HCT116 (cell line): ENCODE data around the gene KRTAP5-5.

Experiments used
- POLR2AphosphoS5 ChIP-seq: IDR thresholded peaks from 2 replicates; pipeline ENCODE4 v1.6.1; 2011; ENCODE audit warnings: mild to moderate bottlenecking, low read depth, low read length, moderate library complexity
- ZNF274 ChIP-seq: fragments of 200-500 bp; sonication (Bioruptor generic); IDR thresholded peaks from 2 replicates; pipeline ENCODE4 v1.6.1; 2014; ENCODE audit warnings: mild to moderate bottlenecking, low read depth, low read length, inconsistent platforms
- TF ChIP-seq, protein P1 (sequence below), 3 experiments: fragments of 200-600 bp in 1 of 3; sonication (generic) in 1 of 3; IDR thresholded peaks in 2 of 3; conservative IDR thresholded peaks in 1 of 3; 2 replicates each; pipeline ENCODE4 v1.5.1; 2012 to 2017; ENCODE audit warnings: low read depth in 2 of 3, low read length in 2 of 3, antibody characterized with exemption in 1 of 3, borderline replicate concordance in 1 of 3, control low read depth in 1 of 3, mild to moderate bottlenecking in 1 of 3, mixed read lengths in 1 of 3, mixed run types in 1 of 3, moderate library complexity in 1 of 3; ENCODE audit not compliant: insufficient read depth in 1 of 3

- TF ChIP-seq, protein P1, sequence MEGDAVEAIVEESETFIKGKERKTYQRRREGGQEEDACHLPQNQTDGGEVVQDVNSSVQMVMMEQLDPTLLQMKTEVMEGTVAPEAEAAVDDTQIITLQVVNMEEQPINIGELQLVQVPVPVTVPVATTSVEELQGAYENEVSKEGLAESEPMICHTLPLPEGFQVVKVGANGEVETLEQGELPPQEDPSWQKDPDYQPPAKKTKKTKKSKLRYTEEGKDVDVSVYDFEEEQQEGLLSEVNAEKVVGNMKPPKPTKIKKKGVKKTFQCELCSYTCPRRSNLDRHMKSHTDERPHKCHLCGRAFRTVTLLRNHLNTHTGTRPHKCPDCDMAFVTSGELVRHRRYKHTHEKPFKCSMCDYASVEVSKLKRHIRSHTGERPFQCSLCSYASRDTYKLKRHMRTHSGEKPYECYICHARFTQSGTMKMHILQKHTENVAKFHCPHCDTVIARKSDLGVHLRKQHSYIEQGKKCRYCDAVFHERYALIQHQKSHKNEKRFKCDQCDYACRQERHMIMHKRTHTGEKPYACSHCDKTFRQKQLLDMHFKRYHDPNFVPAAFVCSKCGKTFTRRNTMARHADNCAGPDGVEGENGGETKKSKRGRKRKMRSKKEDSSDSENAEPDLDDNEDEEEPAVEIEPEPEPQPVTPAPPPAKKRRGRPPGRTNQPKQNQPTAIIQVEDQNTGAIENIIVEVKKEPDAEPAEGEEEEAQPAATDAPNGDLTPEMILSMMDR (IDR thresholded peaks at IDR 0.05 in 2 of 3, conservative IDR thresholded peaks at IDR 0.05 in 1 of 3; ENCODE audit: borderline replicate concordance in 1 of 3, insufficient read depth in 1 of 3, low read depth in 2 of 3, low read length in 2 of 3) = no peak
- no peak for TF ChIP-seq POLR2AphosphoS5
- no peak for TF ChIP-seq ZNF274
Observed at GRCh38 chr11:1660111-1660867, 30.7 kb downstream of the KRTAP5-5 start.
